HG02981 (cell line): ENCODE measurements around the gene CYP2A6.
A peak's percentile ranks its signal among the peaks of the same experiment; 100 is the strongest.
"Not testable (repeated sequence)": the region's sequence is repeated elsewhere in the genome, so short reads cannot be mapped to it uniquely, and the experiment has no call there.

ENCODE experiments used
- ATAC-seq: cut with Tn5 transposase; IDR thresholded peaks from one replicate; pipeline ENCODE4 v1.9.1; 2021; ENCODE audit warnings: mild to moderate bottlenecking, moderate library complexity; ENCODE audit not compliant: unreplicated experiment

The CYP2A6 gene

DNA sequence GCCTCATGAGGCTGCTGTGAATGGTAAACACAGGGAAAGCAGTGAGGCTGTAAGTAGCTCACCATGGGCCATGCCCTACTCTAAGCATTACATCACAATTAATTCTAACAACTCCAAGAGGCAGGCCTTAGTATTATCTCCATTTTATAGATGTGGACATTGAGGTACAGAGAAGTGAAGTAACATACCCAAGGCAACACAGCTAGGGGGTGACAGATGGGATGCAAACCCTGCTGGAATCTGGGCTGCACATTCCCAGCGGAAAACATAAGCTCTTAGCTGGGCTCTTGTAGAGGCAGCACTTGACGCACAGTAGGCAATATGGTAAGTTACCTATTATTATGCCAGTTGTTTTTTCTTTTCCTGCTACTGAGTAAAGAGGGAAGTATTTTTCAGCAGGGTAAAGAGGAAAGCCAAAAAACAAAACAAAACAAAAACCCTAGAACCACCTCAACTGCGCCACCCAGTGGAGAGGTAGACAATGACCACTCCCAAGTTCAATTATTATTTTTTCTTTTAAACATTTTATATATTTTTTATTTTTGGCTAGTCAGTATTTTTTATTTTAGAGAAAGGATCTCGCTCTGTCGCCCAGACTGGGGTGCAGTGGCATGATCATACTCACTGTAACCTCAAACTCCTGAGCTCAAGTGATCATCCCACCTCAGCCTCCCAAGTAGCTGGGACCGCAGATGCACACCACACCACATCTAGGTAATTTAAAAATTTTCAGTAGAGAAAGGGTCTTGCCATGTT is 30.6 kb downstream of the CYP2A6 start:
- ATAC-seq, result not testable (repeated sequence)

DNA sequence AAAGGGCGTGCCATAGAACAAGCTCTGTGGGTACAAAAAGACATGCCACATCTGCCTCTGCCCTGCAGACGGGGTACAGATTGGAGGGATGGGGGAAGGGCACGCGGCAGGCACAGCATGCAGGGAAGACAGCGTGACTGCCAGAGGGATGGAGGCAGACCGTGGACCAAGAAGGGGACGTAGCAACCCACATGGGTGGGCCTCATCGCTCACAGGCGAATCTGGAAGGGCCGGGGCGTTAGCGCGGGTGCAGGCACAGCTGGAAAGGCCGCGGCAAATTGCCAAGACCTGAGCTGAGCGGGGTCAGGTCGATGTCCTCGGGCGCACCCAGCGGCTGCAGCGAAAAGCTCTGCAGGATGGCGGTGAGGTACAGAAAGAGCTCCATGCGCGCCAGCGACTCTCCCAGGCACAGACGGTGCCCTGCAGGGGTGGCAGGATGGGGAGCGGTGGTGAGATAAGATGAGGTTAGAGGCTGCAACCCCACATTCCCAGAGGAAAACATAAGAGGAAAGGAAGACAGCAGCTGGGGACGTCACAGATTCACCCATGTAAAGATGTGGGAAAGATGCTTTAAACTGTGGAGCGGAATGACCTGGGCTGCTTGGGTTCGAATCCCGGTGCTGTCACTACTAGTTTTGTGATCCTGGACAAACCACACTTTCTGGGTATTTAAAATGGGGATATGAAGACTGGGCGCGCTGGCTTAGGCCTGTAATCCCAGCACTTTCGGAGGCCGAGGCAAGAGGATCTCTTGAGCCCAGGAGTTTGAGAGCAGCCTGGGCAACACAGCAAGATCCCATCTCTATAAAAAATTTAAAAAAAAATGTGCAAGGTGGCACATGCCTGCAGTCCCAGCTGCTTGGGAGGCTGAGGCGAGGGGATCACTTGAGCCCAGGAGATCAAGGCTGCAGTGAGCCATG is 31.5 kb downstream of the CYP2A6 start:
- not testable (repeated sequence) for ATAC-seq

DNA sequence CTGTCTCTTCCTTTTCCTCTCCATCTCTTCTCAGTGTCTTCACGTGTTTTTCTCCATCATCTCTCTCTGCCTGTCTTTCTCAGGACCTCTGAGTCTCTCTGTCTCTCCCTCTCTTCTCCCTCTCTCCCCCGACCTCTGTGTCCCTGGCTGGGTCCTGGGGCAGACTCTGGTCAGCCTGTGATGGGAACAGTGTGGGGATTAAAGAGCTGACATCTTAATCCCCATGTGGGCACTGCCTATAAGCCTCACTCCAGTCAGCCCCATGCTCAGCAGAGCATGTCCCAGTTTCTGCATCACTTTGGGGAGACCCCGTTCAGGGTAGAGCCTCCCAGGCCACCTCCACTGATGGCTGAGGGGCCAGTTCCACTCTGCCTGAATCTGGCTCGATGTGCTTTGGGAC is 35.0 kb downstream of the CYP2A6 start:
- no peak for ATAC-seq

DNA sequence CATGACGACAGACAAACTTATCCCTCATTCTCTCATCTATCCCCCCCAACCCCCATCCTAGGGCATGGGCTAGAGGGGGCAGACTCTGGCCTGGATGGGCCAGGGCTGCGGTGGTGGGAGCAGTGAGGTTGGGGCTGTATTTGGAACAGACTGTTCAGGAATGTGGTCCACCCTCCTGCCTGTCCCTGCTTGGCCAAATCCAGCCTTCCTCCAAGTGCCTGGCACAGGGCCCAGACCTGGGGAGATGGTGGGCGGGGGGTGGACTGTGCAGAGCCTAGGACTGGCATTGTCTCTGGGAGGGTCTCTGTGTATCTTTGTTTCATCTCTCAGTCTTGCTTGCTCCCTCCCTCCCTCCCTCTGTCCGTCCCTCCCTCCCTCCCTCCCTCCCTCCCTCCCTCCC is 37.1 kb downstream of the CYP2A6 start:
- ATAC-seq, result no peak

DNA sequence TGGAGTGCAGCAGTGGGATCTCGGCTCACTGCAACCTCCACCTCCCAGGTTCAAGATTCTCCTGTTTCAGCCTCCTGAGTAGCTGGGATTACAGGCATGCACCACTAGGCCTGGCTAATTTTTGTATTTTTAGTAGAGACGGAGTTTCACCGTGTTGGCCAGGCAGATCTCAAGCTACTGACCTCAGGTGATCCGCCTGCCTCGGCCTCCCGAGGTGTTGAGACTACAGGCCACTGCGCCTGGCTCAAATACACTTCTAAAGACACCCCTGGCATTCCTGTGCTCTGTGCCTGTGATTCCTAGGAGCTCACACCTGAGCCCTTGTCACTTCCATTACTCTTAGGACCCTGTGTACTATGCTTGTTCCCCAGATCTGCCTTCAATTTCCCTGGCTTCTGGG is 37.7 kb downstream of the CYP2A6 start:
- not testable (repeated sequence) for ATAC-seq

DNA sequence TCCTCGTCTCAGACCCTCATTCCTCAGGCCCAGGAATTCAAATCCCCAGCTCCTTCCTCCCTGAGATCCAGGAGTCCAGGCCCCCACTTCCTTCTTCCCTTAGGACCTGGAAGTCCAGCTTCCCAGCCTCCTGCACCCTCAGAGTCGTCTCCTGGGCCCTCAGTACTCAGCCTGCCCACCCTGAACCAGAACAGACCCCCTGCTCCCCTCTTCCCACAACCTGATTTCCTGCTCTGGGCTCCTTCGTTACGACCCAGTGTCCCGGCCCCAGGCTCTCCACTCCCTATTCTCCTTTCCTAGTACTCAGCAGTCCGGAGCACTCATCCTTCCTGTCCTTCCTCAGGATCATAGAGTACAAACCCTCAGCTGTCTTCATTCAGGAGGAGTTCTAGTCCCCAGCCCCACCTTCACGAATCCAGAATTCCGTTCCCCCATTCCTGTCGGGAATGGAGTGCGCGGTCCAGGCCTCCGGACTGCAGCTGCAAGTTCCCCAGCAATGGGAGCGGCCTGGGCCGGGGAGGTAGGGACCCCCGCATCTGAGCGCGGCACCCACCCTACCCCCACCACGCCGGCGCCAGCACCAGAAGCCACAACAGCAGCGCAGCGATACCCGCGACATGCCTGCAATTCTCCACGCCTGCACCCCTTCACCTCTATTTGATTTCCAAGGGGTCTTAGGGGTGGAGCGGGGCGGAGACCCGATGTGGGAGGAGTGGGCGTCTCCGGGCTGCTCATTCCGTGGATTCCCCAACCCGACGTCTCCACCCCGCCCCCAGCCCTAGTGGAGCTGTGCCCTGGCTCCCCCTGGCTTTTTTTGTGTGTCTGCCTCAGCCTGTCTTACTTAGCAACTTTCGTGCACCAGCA is 38.5 kb downstream of the CYP2A6 start:
- ATAC-seq, result no peak

DNA sequence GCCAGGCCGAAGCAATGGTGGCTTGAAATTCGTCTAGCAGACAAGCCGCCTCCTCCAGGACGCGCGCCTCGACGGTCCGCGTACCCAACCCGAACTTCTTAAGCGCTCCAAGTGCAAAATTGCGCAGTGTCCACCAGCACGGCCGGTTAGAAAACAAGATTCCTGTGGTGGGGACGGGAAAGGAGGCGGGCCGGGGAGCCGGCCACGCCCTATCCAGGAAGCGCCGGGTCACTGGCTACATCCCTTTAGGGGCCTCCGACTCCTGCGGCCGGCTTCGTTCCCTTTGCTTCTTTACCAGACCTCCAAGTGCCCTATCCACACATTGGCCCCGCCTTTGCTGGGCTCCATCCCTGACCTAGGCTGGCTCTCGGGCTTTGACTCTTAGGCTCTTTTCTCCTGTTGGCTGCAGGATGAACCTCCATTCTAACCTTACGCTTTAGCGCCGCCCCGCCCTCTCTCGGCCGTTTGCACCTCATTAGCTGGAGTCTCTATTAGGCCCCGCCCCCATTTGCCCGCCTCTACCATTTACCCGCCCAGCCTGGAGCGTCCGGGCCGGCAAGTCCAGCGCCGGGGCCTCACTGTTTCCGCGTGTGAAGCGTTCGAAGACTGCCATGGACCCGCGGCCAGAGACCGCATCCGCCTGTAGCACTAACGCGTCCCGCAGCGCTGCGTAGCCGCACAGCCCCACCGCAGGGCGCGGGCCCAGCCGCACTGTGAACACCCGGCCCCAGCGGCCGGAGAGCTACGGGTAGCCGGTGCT is 39.4 kb downstream of the CYP2A6 start:
- peak; percentile 63 for ATAC-seq

DNA sequence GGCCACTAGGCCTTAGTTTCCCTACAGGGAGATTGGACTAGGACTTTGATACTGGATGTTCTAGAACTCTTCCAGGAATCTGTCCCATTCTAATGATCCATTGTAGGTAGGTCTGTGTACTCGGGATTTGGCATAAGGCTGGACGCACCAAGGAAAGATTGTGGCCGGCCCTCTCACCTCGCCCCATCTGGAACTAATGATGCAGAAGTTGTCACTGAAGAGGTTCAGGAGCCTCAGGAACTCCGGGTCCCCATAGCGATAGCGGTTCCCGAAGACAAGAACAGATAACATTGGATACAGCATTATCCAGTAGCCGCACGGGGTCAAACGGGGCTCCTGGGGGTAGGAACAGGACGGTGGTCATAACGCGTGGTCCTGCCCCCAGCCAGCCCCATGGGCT is 40.1 kb downstream of the CYP2A6 start:
- no peak for ATAC-seq

DNA sequence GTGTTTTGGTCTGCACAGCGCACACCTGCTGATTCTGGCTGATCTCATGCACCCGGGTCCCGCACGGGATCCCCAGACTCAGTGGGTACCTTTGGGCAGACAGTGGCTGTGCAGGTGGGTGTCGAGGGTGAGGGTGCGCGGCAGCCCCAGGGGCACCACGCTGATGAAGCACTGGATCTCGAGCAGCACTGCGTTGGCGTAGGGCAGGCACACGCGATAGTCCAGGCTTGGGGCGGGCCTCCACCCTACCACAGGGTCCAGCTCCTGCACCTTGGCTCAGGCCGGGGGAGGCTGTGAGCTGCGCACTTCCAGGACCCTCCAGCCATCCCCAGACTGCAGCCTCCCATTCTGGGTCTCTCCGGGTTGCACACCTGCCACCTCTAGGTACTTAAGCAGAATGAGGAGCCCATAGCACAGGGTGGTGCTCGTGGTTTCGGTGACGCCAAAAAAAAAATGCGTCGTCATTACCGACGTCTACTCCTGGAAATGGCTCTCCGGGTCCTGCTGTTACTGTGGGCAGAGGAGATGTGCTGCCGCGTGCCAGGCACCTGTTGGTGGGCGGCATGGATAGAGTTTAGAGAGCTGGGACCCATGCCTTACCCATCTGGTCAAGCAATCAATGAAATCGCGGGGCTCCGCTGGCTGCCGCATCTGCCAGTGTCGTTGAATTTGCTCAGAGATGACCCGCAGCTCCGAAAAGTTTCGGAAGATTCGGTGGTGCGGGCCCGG is 40.7 kb downstream of the CYP2A6 start:
- no peak for ATAC-seq

DNA sequence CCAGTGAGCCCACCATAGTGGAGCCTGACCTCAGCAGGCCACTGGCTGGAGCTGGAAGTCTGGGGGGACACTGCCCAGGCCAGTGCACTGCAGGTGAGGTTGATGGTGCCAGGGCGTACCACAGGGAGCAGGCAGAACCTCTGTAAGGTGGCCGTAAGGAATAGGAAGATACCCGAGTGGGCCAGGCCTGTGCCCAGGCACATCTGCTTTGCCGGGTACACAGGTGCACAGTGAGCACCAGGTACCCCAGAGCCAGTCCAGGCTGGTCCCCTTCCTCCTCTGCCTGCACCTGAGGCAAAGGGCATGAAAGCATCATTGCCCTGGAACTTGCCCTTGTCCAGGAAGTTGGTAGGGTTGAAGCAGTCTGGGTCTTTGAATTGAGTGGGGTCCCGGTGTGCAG is 41.8 kb downstream of the CYP2A6 start:
- ATAC-seq, result no peak

DNA sequence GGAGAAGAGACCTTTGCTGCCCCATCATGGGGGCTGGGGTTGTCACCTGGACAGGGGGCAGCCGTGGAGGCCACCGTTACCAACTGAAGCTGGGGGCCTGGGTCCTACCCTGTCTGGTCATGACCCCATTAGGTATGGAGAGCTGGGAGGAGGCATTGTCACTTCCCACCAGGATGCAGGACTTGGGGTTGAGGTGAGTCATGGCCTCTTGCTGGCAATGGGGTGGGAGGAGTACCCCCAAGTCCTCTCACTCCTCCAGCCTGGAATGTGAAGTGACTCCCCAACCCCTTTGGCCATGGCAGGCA is 42.3 kb downstream of the CYP2A6 start:
- no peak for ATAC-seq

DNA sequence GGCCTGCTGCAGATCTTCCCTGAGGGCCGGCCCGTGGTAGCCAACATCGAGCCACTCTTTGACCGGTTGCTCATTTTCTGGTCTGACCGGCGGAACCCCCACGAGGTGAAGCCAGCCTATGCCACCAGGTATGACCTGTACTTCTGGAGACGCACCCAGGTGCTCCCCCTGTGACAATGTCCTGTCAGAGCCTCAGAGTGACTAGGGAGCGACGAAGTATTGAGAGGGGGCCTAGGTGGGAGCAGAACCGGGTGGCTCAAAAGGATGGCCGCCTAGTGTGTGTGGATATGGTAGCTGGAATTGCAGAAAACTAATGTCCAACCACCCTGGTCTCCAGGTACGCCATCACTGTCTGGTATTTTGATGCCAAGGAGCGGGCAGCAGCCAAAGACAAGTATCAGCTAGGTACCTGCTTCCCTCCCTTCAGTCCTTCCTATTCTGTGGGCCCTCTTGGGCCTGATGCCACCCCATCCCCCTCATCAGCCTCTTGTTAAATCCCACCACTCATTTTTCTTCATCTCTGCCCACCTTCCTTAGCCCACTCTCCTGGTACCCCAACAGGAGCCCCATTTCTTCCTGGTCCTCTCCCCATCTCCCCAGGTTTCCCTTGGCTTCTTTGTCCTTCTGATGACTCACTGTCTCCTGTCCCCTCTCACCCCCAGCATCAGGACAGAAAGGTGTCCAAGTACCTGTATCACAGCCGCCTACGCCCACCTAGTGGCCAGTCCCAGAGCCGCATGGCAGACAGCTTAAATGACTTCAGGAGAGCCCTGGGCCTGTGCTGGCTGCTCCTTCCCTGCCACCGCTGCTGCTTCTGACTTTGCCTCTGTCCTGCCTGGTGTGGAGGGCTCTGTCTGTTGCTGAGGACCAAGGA is 42.9 kb downstream of the CYP2A6 start:
- no peak for ATAC-seq

DNA sequence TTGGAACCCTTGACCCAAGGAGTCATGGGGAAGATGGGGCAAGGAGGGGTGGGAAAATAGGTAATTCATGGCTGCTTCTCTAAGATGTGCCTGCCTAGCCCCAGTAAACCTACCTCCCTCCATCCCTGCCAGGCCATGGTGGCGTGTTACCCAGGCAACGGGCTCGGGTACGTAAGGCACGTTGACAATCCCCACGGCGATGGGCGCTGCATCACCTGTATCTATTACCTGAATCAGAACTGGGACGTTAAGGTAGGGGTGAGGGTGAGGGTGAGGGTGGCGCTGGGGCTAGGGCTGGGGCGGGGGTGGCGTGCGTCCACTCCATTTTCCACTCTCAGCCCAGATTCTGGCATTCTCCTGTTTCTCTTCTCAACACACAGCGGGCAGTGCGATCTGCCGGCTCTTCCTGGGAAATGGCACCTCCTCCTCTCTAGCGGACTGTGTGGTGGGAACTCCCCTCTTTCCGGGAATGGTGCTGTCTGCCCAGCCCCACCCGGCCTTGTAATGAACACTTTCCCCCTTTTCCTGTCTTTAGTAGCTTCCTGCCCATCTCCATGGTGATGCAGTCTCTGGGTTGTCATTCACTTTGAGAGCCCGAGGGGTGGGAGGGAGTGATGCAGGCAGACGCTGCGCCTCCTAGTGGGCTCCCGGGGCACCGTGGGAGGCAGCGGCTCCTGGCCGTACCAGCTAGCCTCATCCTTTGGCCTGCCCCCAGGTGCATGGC is 43.7 kb downstream of the CYP2A6 start:
- no peak for ATAC-seq

DNA sequence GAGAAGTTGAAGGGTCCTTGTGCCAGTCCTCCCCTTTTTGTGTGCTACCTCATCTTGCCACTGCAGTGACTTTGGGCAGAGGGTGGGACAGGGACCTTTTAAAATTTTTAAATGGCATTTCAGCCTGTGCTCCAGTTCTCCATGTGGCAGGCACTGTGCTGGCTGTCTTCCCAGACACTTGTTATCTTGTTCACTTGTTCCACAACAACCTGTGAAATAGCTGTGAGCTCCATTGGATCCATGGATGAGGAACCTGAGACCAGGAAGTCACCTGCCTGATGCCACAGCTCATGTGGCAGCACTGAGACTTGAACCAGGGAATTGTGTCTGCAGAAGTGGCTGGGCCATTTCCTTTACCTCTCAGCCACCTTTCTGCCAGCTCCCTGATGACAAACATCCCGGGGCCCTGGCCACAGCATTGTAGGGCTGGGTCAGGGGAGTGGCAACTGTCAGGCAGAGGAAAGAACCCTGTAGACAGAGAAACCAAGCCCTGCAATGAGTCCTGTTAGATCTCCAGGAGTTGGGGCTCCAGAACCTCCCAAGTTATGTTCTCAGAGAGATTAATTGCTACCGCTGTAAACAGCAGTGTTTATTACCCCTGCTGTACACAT is 44.9 kb downstream of the CYP2A6 start:
- no peak for ATAC-seq

DNA sequence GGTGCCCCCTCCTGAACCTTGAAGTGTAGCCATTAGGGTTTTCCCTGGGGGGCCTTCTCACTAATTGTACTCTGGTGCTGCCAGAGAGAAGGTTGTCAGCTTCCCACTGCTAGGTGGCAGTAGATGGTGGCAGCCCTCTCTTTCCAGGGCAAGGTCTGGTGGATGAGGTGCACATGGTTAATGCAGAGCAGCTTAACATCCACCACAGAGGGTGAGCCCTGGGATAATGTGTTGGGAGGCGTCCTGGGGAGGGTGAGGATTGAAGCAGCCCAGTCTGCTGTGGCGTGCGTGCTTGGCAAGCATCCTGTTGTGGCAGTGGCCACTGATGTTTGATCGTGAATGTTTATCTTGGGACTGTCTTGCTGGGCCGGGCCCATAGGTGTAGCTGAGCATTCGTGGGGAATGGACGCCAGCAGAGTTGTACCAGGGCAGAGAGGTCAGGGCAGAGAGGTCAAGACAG is 45.4 kb downstream of the CYP2A6 start:
- no peak for ATAC-seq

DNA sequence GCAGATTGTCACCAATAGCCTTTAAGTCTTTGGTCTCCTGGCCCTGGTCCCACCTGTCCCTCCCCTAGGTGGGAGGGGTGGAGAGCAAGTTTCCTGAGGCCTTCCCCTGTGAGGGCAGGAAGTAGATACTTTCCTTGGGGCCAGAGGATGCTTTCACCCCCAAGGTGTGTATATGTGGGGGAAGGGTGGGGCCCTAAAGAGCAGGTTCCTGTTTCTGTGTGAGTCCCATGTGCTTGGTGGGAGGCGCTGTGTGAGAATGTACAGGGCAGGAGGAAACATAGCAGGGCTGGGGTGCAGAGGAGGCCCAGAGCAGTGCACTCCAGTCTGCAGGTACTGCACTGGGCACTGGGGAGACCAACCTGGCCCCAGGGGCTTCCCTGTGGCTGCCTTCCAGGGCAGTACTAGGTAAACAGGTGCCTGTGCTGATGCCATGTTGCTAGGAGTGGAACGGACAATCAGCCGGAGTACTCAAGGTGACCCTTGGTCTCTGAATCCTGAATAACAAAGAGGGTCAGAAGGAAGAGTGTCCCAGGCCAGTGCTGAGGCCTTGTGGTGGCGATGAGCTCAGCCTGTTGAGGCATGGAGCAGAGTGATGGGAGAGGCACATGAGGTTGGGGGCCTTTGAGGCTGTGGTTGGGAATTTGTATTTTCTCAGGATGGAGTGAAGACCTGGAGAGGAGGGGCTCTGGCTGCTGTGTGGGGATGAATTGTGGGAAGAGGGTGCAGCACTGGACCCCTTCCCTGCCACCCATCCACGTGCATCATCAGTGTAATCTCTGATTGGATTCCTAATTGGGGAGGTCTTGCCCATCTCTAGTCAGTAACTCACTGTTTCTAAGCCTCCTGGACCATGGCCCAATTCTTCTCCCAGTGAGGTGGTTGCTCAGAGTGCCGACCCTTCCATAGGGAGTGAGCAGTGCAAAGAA is 46.1 kb downstream of the CYP2A6 start:
- no peak for ATAC-seq
